ENCODE measurements around the gene P2RX2.

The P2RX2 gene

DNA sequence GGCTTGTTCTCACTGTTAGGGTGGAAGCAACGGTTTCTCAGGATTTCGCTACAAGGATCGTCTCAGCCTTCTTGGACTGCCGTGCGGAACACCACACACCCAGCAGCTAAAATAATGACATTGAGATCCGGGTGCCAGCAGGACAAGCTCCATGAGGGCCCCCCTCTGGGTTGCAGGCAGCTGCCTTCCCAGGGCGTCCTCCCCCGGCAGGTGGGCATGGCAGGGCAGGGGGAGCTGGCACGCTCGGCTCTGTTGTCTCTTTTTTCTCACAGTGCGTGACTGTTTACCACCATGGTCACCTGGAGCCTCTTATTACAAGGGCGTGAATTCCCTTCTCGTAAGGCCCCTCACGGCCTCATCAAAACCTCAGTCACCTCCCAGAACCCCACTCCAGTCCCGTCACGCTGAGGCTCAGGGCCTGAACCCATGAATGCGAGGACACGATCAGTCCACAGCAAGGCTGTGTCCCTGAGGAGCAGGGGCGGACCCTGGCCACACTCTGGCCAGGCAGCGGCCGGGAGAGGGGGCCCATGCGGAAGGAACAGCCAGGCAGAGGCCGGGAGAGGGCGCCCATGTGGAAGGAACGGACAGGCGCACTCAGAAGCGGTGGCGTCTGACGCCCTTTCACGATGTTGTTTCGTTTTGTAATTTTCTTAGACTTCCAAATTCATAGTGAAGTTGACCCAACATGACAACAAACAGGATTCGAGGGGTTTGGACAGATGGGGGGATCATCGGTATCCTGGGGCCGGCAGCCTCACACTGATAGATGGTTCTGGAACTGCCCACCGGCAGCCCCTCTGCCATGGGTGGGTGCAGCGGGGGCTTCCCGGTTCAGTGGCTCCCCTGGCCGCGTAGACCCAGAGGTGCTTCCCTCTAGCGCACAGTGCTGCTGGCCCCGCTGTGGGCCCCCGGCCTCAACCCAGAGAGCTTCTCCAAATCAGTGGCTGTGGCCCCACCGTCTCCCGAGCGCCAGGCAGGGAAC lies 18.2 kb upstream of the P2RX2 start:
- Histone ChIP-seq H3K9ac (ENCODE audit: low read length) (no peak overlapping the region), H3K4me1 (ENCODE audit: control insufficient read depth in 1 of 2, insufficient read depth in 2 of 2, low read length in 2 of 2) (peaks cover 0 to 7% of the 10 kb centered on the region in 2 experiments), H2AFZ (ENCODE audit: insufficient read depth, low read length, poor library complexity) (no peak overlapping the region), H3K27me3 (ENCODE audit: insufficient read depth, low read length) (peaks cover 7% of the 10 kb centered on the region), H2BK12ac (ENCODE audit: low read length) (no peak overlapping the region), H3K27ac (ENCODE audit: low read depth, low read length) (no peak overlapping the region), H3K4me2 (ENCODE audit: low read length) (no peak overlapping the region), H3K79me1 (ENCODE audit: low read length) (no peaks in the 10 kb centered on the region), H4K12ac (ENCODE audit: low read depth, low read length) (no peak overlapping the region), H3K36me3 (ENCODE audit: control insufficient read depth in 1 of 2, insufficient read depth in 2 of 2, low read length in 2 of 2) (no peaks in the 10 kb centered on the region), H2BK120ac (ENCODE audit: insufficient read depth, low read length, poor library complexity) (no peak overlapping the region), H3K9me3 (ENCODE audit: insufficient read depth, low read depth, low read length) (no peaks in the 10 kb centered on the region), H3K4me3 (ENCODE audit: low read depth, low read length) (no peak overlapping the region), H3K14ac (ENCODE audit: low read length) (no peak overlapping the region), H3K18ac (ENCODE audit: low read length) (no peak overlapping the region), H2AK5ac (ENCODE audit: low read length) (no peak overlapping the region), H3K23ac (ENCODE audit: low read length) (no peak overlapping the region), H2BK5ac (ENCODE audit: low read depth, low read length, poor library complexity) (no peak overlapping the region), H3K79me2 (ENCODE audit: control insufficient read depth, insufficient read depth, low read length, poor library complexity) (no peaks in the 10 kb centered on the region), H3K4ac (ENCODE audit: low read depth, low read length) (no peak overlapping the region), H4K91ac (ENCODE audit: low read depth, low read length) (no peak overlapping the region), H4K8ac (ENCODE audit: low read depth, low read length) (no peak overlapping the region)
- DNase-seq: peak; percentile 69 to 75
- no CpG with 5 or more reads among the region's 45 CpGs for WGBS (ENCODE audit: extremely low coverage, insufficient coverage, insufficient read length)

DNA sequence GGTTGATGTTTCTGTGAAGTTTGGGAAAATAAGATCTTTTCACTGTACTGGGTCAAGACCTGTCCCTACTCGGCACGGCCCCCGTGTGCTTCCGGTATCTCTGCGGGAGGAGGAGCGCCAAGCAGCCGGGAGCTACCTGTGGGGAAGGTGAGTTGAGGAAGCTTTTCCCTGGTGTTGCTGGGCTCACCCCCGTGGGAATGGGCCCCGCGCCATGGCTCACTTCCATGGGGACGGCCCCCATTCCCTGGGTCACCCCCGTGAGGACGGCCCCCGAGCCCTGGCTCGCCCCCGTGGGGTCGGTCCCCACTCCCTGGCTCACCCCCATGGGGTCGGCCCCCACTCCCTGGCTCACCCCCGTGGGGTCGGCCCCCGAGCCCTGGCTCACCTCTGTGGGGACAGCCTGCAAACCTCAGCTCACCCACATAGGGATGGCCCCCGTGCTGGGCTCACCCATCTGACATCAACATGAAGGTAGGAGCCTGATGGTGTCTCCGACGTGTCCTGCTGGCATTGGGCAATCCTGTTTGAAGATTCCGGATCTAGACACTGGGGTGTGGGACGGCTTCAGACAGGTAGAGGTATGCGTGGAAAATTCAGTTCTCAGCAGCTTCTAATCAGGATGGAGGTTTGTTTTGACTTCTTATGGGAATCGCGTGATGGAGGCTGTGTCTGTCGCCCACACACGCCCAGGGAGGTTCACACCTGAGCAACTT lies 17.2 kb upstream of the P2RX2 start:
- H3K18ac ChIP-seq (ENCODE audit: low read length): no peak overlapping the region
- H3K9ac ChIP-seq (ENCODE audit: low read length): no peak overlapping the region
- no peak overlapping the region for H3K27ac ChIP-seq (ENCODE audit: low read depth, low read length)
- peaks cover 7% of the 10 kb centered on the region for H3K27me3 ChIP-seq (ENCODE audit: insufficient read depth, low read length)
- no peak overlapping the region for H2BK5ac ChIP-seq (ENCODE audit: low read depth, low read length, poor library complexity)
- peaks cover 0 to 4% of the 10 kb centered on the region in 2 experiments for H3K4me1 ChIP-seq (ENCODE audit: control insufficient read depth in 1 of 2, insufficient read depth in 2 of 2, low read length in 2 of 2)
- H4K91ac ChIP-seq (ENCODE audit: low read depth, low read length): no peak overlapping the region
- H3K4me2 ChIP-seq (ENCODE audit: low read length): no peak overlapping the region
- no peak overlapping the region for H3K4me3 ChIP-seq (ENCODE audit: low read depth, low read length)
- H3K79me2 ChIP-seq (ENCODE audit: control insufficient read depth, insufficient read depth, low read length, poor library complexity): no peaks in the 10 kb centered on the region
- H3K14ac ChIP-seq (ENCODE audit: low read length): no peak overlapping the region
- no peaks in the 10 kb centered on the region for H3K36me3 ChIP-seq (ENCODE audit: control insufficient read depth in 1 of 2, insufficient read depth in 2 of 2, low read length in 2 of 2)
- H3K4ac ChIP-seq (ENCODE audit: low read depth, low read length): no peak overlapping the region
- H4K8ac ChIP-seq (ENCODE audit: low read depth, low read length): no peak overlapping the region
- H3K9me3 ChIP-seq (ENCODE audit: insufficient read depth, low read depth, low read length): peaks cover 1% of the 10 kb centered on the region
- no peak overlapping the region for H2AFZ ChIP-seq (ENCODE audit: insufficient read depth, low read length, poor library complexity)
- peak; percentile 34 to 60 for DNase-seq
- no peaks in the 10 kb centered on the region for H3K79me1 ChIP-seq (ENCODE audit: low read length)
- no peak overlapping the region for H4K12ac ChIP-seq (ENCODE audit: low read depth, low read length)
- no peak overlapping the region for H2BK12ac ChIP-seq (ENCODE audit: low read length)
- no peak overlapping the region for H3K23ac ChIP-seq (ENCODE audit: low read length)
- no peak overlapping the region for H2AK5ac ChIP-seq (ENCODE audit: low read length)
- no CpG with 5 or more reads among the region's 31 CpGs for WGBS (ENCODE audit: extremely low coverage, insufficient coverage, insufficient read length)
- no peak overlapping the region for H2BK120ac ChIP-seq (ENCODE audit: insufficient read depth, low read length, poor library complexity)

DNA sequence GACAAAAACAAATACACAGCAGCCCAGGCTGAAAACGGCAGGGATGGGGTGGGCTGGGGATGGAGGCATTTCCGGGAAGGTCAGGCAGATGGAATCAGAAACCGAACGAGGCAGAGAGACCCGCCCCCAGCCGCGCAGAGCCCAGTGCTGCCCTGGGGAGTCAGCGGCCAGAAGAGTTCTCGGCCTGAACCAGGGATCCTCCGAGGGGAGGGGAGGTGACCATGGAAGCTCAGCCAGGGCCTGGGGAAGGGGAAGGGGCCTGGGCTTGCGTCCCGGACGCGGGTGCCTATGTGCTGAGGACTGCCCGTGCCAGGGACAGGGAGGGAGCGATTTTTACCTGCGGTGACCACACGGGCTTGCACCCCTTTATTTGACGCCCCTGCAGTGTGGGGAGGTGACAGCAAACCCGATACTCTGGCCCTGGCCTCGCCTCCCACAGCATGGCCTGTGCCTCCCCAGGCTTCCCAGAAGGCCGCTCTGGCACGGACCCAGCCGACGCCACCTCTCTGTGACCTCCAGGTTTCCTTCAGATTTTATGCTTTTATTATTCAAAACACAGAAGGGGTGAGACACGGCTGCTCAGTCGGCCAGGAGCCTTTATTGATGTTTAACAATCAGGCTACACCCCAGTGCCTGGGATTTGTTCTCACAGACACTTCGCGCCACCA lies 15.9 kb upstream of the P2RX2 start:
- Histone ChIP-seq H3K18ac (ENCODE audit: low read length) (no peak overlapping the region), H3K27me3 (ENCODE audit: insufficient read depth, low read length) (peaks cover 10% of the 10 kb centered on the region), H3K9ac (ENCODE audit: low read length) (no peak overlapping the region)

More for the DNA sequence above, 15.9 kb upstream of the P2RX2 start:
- Histone ChIP-seq H2AK5ac (ENCODE audit: low read length) (no peak overlapping the region), H3K23ac (ENCODE audit: low read length) (no peak overlapping the region), H4K8ac (ENCODE audit: low read depth, low read length) (no peak overlapping the region), H2BK5ac (ENCODE audit: low read depth, low read length, poor library complexity) (no peak overlapping the region), H2BK12ac (ENCODE audit: low read length) (no peak overlapping the region), H3K79me1 (ENCODE audit: low read length) (no peaks in the 10 kb centered on the region), H4K12ac (ENCODE audit: low read depth, low read length) (no peak overlapping the region), H2BK120ac (ENCODE audit: insufficient read depth, low read length, poor library complexity) (no peak overlapping the region), H3K4me2 (ENCODE audit: low read length) (no peak overlapping the region), H3K9me3 (ENCODE audit: insufficient read depth, low read depth, low read length) (peaks cover 1% of the 10 kb centered on the region), H3K14ac (ENCODE audit: low read length) (no peak overlapping the region), H3K4me3 (ENCODE audit: low read depth, low read length) (no peak overlapping the region), H3K36me3 (ENCODE audit: control insufficient read depth in 1 of 2, insufficient read depth in 2 of 2, low read length in 2 of 2) (no peaks in the 10 kb centered on the region), H3K27ac (ENCODE audit: low read depth, low read length) (no peak overlapping the region), H3K4ac (ENCODE audit: low read depth, low read length) (no peak overlapping the region), H3K4me1 (ENCODE audit: control insufficient read depth in 1 of 2, insufficient read depth in 2 of 2, low read length in 2 of 2) (peaks cover 0 to 2% of the 10 kb centered on the region in 2 experiments), H4K91ac (ENCODE audit: low read depth, low read length) (no peak overlapping the region), H2AFZ (ENCODE audit: insufficient read depth, low read length, poor library complexity) (no peak overlapping the region), H3K79me2 (ENCODE audit: control insufficient read depth, insufficient read depth, low read length, poor library complexity) (no peaks in the 10 kb centered on the region)
- peak in 1 of 2 donors; percentile 18 for DNase-seq
- WGBS (ENCODE audit: extremely low coverage, insufficient coverage, insufficient read length): no CpG with 5 or more reads among the region's 29 CpGs
